Colon (tissue), 2 donors: ENCODE measurements around the gene MICAL3.
"Not testable (repeated sequence)": the region's sequence is repeated elsewhere in the genome, so short reads cannot be mapped to it uniquely, and the experiment has no call there.

Experiments
- FAIRE-seq: peaks from 2 replicates; lab custom pipeline; 2012; peaks lifted over from hg19 to GRCh38; lab: Jason Lieb, UNC
- donor health status: control.
- donor health status: control.

MICAL3 gene

DNA sequence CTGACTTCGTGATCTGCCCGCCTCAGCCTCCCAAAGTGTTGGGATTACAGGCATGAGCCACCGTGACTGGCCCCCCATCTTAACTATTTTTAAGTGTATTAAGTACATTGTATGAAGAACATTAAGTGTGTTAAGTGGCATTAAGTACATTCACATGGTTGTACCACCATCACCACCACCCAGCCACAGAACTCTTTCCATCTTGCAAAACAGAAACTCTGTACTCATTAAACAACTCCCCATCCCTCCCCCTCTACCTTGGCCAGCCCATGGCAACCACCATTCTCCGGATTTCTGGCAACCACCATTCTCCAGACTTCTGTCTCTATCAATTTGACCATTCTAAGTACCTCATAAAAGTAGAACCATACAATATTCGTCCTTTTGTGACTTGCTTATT, 35.6 kb upstream of the MICAL3 start:
- FAIRE-seq, result no peak

- no peak for FAIRE-seq
Observed at GRCh38 chr22:18059473-18059872, 35.1 kb upstream of the MICAL3 start.

DNA sequence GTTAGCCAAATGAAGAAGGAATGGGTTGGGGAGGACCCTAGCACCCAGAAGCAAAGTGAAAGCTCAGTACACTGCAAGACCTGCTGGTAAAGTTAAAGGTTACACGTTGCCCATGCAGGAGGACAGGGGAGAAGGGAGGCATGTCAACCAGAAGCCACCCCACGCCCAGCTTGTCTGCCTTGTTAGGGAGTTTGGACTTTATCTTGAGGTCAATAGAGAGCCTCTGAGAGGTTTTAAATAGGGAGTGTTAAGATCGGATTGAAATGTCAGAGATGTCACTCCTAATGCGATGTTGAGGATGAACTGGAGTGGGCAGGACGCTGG, 34.7 kb upstream of the MICAL3 start:
- FAIRE-seq, result no peak

DNA sequence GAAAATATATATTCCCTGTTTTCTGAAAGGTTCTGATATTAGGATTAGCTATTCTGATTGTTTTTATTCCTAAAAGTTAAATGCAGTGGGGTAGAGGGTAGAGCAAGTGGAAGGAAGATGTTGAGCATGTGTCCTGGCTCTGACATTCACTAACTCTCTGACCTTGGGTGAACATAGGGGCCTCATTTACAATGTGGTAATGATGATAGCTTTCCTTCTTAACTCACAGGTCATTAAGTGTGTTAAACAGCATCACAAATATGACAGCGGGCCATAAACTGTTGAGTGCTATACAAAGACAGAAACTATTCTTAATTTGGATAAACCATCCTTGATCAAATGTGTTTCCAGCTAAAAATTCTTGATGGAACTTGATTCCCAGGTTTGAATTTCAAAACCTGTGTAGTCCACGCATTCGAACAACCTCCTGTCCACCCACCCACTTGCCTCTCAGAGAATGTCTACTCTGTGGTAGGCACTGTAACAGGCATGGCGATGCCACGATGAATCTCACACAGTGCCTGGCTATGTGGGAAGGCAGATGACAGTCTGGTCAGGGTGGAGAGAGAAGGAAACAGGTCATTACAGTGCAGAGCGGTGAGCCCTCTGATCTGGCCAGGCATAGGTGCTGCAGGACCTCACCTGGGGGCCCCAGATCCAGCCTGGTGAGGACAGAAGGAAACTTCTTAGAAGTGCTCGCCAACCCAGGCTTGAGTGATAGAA, 34.2 kb upstream of the MICAL3 start:
- FAIRE-seq, result no peak

- no peak for FAIRE-seq
Observed at GRCh38 chr22:18057568-18058209, 33.3 kb upstream of the MICAL3 start.

DNA sequence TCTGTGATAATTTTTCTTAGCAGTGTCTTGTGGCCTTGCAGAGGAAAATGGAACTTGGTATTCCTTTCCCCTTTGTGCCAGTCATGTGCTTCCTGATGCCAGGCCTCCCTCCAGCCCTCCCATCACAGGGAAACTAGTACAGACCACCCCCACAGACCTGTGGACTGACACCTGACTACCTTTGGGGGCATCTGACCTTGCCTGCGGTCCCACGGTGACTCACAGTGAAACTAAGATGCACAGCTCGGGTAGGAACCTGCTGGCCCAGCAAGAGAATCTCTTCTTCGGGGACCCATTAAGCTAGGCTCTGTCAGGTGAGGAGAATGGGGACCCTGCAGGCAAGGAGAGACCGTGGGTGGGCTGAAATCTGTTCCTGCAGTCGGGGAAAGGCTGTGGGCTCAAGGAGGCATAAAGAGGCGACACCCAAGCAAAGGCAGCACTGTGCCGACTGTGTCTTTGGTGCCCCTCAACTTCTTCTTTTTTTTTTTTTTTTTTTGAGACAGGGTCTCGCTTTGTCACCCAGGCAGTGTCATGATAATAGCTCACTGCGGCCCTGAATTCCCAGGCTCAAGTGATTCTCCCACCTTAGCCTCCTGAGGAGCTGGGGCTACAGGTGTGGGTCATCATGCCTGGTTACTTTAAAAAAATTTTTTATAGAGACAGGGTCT, 32.6 kb upstream of the MICAL3 start:
- FAIRE-seq, result no peak

DNA sequence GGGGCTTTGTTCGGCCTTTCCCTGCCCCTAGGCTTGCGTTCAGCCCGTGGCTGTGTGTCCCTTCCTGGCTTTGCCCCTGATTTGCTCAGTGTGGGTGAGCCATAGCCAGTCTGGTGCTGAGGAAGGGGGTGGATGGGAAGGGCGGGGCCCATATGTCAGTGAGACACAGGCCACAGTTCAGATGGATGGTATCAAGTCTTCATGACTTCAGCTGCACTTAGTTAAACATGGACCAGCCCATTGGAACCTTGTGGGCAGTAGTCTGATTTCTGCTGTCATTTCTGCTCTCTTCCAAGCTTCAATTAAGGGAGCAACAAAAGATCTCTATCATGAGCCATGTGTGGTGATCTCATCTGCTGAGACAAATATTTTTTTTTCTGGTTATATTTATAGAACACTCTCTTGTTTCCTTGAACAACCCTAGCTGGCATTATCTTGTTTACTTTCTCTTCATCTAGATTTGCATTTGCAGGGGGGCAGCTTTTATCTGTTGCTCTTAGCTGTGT, 31.9 kb upstream of the MICAL3 start:
- no peak for FAIRE-seq

GRCh38 chr22:18055619-18056160, 31.3 kb upstream of the MICAL3 start:
- FAIRE-seq, result no peak

- not testable (repeated sequence) for FAIRE-seq
Observed at GRCh38 chr22:18053216-18053946, 29.0 kb upstream of the MICAL3 start.

DNA sequence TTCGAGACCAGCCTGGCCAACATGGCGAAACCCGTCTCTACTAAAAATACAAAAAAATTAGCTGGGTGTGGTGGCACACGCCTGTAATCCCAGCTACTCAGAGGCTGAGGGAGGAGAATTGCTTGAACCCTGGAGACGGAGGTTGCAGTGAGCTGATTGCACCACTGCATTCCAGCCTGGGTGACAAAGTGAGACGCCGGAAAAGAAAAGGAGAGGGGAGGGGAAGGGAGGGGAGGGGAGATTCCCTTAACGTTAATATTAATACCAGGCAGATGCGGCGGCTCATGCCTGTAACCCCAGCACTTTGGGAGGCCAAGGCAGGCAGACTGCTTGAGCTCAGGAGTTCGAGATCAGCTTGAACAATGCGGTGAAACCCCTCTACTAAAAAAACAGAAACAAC, 26.8 kb upstream of the MICAL3 start:
- FAIRE-seq, result not testable (repeated sequence)

DNA sequence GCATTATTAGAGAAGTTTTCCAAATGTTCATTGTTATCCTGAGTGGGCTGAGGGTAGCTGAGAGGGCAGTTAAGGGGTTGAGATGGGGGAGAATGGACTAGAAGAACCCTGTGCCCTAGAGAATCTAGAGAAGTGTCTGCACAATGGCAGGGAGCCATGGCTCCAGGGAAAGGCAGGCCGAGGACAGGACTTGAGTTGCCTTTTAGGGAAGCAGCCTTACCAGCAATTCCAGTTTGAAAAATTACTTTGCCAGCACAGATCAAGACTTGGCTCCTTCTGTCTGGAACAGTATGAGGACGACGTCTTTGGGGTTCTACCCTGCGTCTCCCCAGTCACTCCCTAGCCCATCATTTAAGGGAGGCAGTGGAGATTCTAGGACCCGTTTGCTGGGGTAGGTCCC, 25.7 kb upstream of the MICAL3 start:
- FAIRE-seq, result no peak

GRCh38 chr22:18048441-18048898, 24.1 kb upstream of the MICAL3 start:
- FAIRE-seq, result no peak

- FAIRE-seq, result no peak
Observed at GRCh38 chr22:18048041-18048440, 23.7 kb upstream of the MICAL3 start.

GRCh38 chr22:18045794-18046193, 21.4 kb upstream of the MICAL3 start:
- FAIRE-seq, result no peak

- FAIRE-seq, result no peak
Observed at GRCh38 chr22:18044548-18045271, 20.3 kb upstream of the MICAL3 start.

DNA sequence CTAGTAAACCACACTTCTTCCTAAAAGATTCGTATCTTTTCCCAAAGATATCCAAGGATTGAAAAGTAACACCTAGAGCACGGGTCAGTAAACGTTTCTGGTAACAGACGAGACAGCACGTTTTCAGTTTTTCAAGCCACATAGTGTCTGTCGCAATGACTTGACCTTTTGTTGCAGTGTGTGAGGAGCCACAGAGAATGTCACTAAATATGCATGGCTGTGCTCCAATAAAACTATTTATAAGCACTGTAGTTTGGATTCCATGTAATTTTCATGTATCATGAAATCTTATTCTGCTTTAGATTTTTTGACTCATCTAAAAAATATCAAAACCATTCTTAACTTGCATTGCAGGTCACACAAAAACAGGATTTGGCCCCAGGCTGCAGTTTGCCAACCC, 18.3 kb upstream of the MICAL3 start:
- FAIRE-seq, result no peak

GRCh38 chr22:18040898-18041297, 16.5 kb upstream of the MICAL3 start:
- FAIRE-seq, result not testable (repeated sequence)

- FAIRE-seq, result no peak
Observed at GRCh38 chr22:18035751-18036150, 11.4 kb upstream of the MICAL3 start.

GRCh38 chr22:18034076-18034475, 9.7 kb upstream of the MICAL3 start:
- FAIRE-seq, result no peak

- no peak for FAIRE-seq
Observed at GRCh38 chr22:18033204-18033998, 9.0 kb upstream of the MICAL3 start.
